Endothelial cell of umbilical vein (primary cell): Measurements from ENCODE around the gene RXFP1. TPM values are rescaled to one million over a fixed set of nuclear protein-coding genes. Genes with fewer than 3 reads are reported as not detected.
A peak's percentile ranks its signal among the peaks of the same experiment; 100 is the strongest.

ENCODE experiments used
- BruUV-seq: library from RNA; stranded (reverse); fragments of 400-500 nt; replicated peaks from 2 replicates; lab custom pipeline; 2021; lab: Mats Ljungman, UMichigan
- CTCF ChIA-PET: fragments of 300-600, 350-600 bp; sonication (Branson Sonifier 250); formaldehyde crosslinking; loops from one replicate; lab custom pipeline; 2021; ENCODE audit warnings: antibody characterized with exemption, inconsistent platforms; lab: Charles Lee
- POLR2A ChIA-PET: fragments of 300-600, 350-600 bp; sonication (Branson Sonifier 250); formaldehyde crosslinking; loops from one replicate; lab custom pipeline; 2021; ENCODE audit warnings: antibody characterized with exemption, inconsistent platforms; lab: Charles Lee
- DNase-seq: peaks from one replicate; pipeline ENCODE4 v3.0.0-alpha.2; 2011; ENCODE audit warnings: low read depth, low spot score
- FAIRE-seq: peaks from 2 replicates; lab custom pipeline; 2011; peaks lifted over from hg19 to GRCh38; lab: Jason Lieb, UNC
- H2AFZ ChIP-seq: 2 replicates; pipeline ENCODE4 v1.6.0; 2012; ENCODE audit warnings: low read depth, low read length, control low read depth, inconsistent platforms
- H3K27ac ChIP-seq: 2 replicates; pipeline ENCODE4 v1.5.1; 2011; ENCODE audit warnings: low read depth, mild to moderate bottlenecking, control low read depth, low read length, moderate library complexity; ENCODE audit not compliant: insufficient read depth
- H3K27me3 ChIP-seq, 2 experiments: 2 replicates each; pipeline versions ENCODE4 v1.6.0 to v1.6.1; 2011; ENCODE audit warnings: low read length in 2 of 2, mixed read lengths in 1 of 2; ENCODE audit not compliant: control insufficient read depth in 2 of 2, insufficient read depth in 2 of 2
- H3K36me3 ChIP-seq, 2 experiments: 2 replicates in 1 of 2; 3 replicates in 1 of 2; pipeline ENCODE4 v1.5.1; 2011; ENCODE audit warnings: low read length in 2 of 2, mild to moderate bottlenecking in 1 of 2, moderate library complexity in 1 of 2; ENCODE audit not compliant: control insufficient read depth in 2 of 2, insufficient read depth in 2 of 2; ENCODE audit errors: extremely low read depth in 1 of 2
- H3K4me1 ChIP-seq: 3 replicates; pipeline ENCODE4 v1.5.1; 2011; ENCODE audit warnings: mild to moderate bottlenecking, low read length; ENCODE audit not compliant: control insufficient read depth, insufficient read depth; ENCODE audit errors: extremely low read depth
- H3K4me2 ChIP-seq: 2 replicates; pipeline ENCODE4 v1.6.1; 2011; ENCODE audit warnings: low read length, control low read depth, mixed read lengths; ENCODE audit not compliant: insufficient read depth
- H3K4me3 ChIP-seq, 3 experiments: fragments of 200-600 bp in 1 of 3; sonication (generic), shearing (Covaris generic) in 1 of 3; replicated peaks in 1 of 3; 2 replicates each; pipeline ENCODE4 v1.5.1; 2011 to 2016; ENCODE audit warnings: control low read depth in 3 of 3, low read length in 3 of 3, mild to moderate bottlenecking in 2 of 3, inconsistent platforms in 1 of 3, low read depth in 1 of 3, moderate library complexity in 1 of 3; ENCODE audit not compliant: insufficient read depth in 1 of 3
- H3K79me2 ChIP-seq: 2 replicates; pipeline ENCODE4 v1.6.0; 2012; ENCODE audit warnings: low read length, inconsistent platforms; ENCODE audit not compliant: control insufficient read depth, insufficient read depth
- H3K9ac ChIP-seq: replicated peaks from 2 replicates; pipeline ENCODE3; 2011; ENCODE audit warnings: low read length, control low read depth; ENCODE audit not compliant: insufficient read depth; ENCODE audit errors: extremely low read depth
- H3K9me1 ChIP-seq: replicated peaks from 3 replicates; pipeline ENCODE4 v1.6.0; 2011; ENCODE audit warnings: mild to moderate bottlenecking, low read length; ENCODE audit not compliant: control insufficient read depth, insufficient read depth; ENCODE audit errors: extremely low read depth
- H3K9me3 ChIP-seq: replicated peaks from 2 replicates; pipeline ENCODE4 v1.5.1; 2012; ENCODE audit warnings: low read length, inconsistent platforms; ENCODE audit not compliant: control insufficient read depth, insufficient read depth
- H4K20me1 ChIP-seq: replicated peaks from 2 replicates; pipeline ENCODE3; 2011; ENCODE audit warnings: mild to moderate bottlenecking, low read length; ENCODE audit not compliant: control insufficient read depth, insufficient read depth; ENCODE audit errors: extremely low read depth
- EZH2 ChIP-seq: IDR thresholded peaks from 2 replicates; pipeline ENCODE4 v1.6.1; 2012; ENCODE audit warnings: borderline replicate concordance, low read depth, mild to moderate bottlenecking, moderate library complexity, low read length, inconsistent platforms; ENCODE audit not compliant: severe bottlenecking
- FOS ChIP-seq: IDR thresholded peaks from 2 replicates; pipeline ENCODE4 v1.6.1; 2011; ENCODE audit warnings: mild to moderate bottlenecking, low read length, moderate library complexity, borderline replicate concordance; ENCODE audit not compliant: insufficient read depth
- GATA2 ChIP-seq: IDR thresholded peaks from 2 replicates; pipeline ENCODE4 v1.7.0; 2011; ENCODE audit warnings: low read depth, mild to moderate bottlenecking, moderate library complexity, mixed read lengths, low read length; ENCODE audit not compliant: insufficient read length, insufficient read depth
- JUN ChIP-seq: IDR thresholded peaks from 2 replicates; pipeline ENCODE4 v1.6.1; 2011; ENCODE audit warnings: borderline replicate concordance, low read depth; ENCODE audit not compliant: insufficient read length, insufficient read depth
- MYC ChIP-seq: IDR thresholded peaks from one replicate; pipeline ENCODE4 v1.6.1; 2011; ENCODE audit warnings: mild to moderate bottlenecking, low read depth, low read length
- POLR2A ChIP-seq: IDR thresholded peaks from 2 replicates; pipeline ENCODE4 v1.6.1; 2012; ENCODE audit warnings: low read depth, mild to moderate bottlenecking, control low read depth, low read length
- POLR2AphosphoS5 ChIP-seq: IDR thresholded peaks from 2 replicates; pipeline ENCODE4 v1.6.1; 2012; ENCODE audit warnings: low read depth, mild to moderate bottlenecking, control low read depth, low read length, moderate library complexity; ENCODE audit not compliant: insufficient read depth
- dilution Hi-C: fragments of 300-500 bp; cut with MboI; formaldehyde crosslinking; loops from one replicate; pipeline ENCODE4 v1.15.0; 2019; ENCODE audit warnings: low sequenced_read_pairs; ENCODE audit not compliant: extremely low pct_ligation_motif_present
- intact Hi-C: fragments of 100-400 bp; cut with micrococcal nuclease; formaldehyde crosslinking; loops from one replicate; pipeline ENCODE4 v1.10.0; 2022
- polyA plus RNA-seq, 4 experiments: library from polyadenylated mRNA; depleted of rRNA in 3 of 4; stranded (reverse) in 3 of 4; unstranded in 1 of 4; fragments of >200 nt; gene quantifications; 2 replicates each; pipeline versions ENCODE4 v1.2.1 to v1.2.3, GENCODE V29; 2011 to 2012; ENCODE audit warnings: missing spikeins in 1 of 4
- total RNA-seq: library from RNA; stranded (reverse); gene quantifications from 2 replicates; pipeline ENCODE4 v1.2.3, GENCODE V29; 2021
- TF ChIP-seq, protein P1 (sequence below): IDR thresholded peaks from 2 replicates; pipeline ENCODE4 v1.6.1; 2011; ENCODE audit not compliant: insufficient read depth, insufficient read length
- TF ChIP-seq, protein P2 (sequence below), 2 donors: IDR thresholded peaks; 1 replicate in 1 of 2; 2 replicates in 1 of 2; pipeline ENCODE4 v1.5.1; 2011; ENCODE audit warnings: low read length in 2 of 2, mild to moderate bottlenecking in 2 of 2, moderate library complexity in 2 of 2, control low read depth in 1 of 2, inconsistent platforms in 1 of 2, low read depth in 1 of 2; ENCODE audit not compliant: insufficient read depth in 1 of 2; ENCODE audit errors: extremely low read depth in 1 of 2

RXFP1 gene
- total and polyA plus RNA-seq, 2 donors (not counting 3 experiments of a cell fraction or from before 2014, with no cell fraction given): not detected

GRCh38 chr4:158541506-158541905, 19.8 kb downstream of the RXFP1 start:
- Histone ChIP-seq H3K27ac (peak overlapping the region; percentile 34), H3K79me2 (no peaks in the 10 kb centered on the region), H2AFZ (no peak overlapping the region), H3K9me3 (no peaks in the 10 kb centered on the region), H3K4me3 (no peak overlapping the region), H3K4me2 (peak overlapping the region; percentile 13), H3K9ac (no peak overlapping the region), H3K9me1 (no peaks in the 10 kb centered on the region), H4K20me1 (no peaks in the 10 kb centered on the region), H3K27me3 (no peaks in the 10 kb centered on the region), H3K36me3 (no peaks in the 10 kb centered on the region), H3K4me1 (peaks cover 15% of the 10 kb centered on the region)
- no TSS peak for BruUV-seq
- FAIRE-seq (no peak), DNase-seq (no peak)
- ChIA-PET CTCF (interaction anchor here (0.7 to 2.0 kb wide), 2 partner anchors 31 to 46 kb away, joined by 3 to 8 read pairs; no protein-coding TSS in a partner anchor), POLR2A (no interaction called here)
- dilution Hi-C loops: no loop called here
- TF ChIP-seq JUN (no peak), GATA2 (no peak), FOS (no peak), EZH2 (no peak), MYC (no peak), POLR2AphosphoS5 (no peak), POLR2A (no peak)
- TF ChIP-seq, protein P1, sequence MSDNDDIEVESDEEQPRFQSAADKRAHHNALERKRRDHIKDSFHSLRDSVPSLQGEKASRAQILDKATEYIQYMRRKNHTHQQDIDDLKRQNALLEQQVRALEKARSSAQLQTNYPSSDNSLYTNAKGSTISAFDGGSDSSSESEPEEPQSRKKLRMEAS: no peak
- TF ChIP-seq, protein P2, sequence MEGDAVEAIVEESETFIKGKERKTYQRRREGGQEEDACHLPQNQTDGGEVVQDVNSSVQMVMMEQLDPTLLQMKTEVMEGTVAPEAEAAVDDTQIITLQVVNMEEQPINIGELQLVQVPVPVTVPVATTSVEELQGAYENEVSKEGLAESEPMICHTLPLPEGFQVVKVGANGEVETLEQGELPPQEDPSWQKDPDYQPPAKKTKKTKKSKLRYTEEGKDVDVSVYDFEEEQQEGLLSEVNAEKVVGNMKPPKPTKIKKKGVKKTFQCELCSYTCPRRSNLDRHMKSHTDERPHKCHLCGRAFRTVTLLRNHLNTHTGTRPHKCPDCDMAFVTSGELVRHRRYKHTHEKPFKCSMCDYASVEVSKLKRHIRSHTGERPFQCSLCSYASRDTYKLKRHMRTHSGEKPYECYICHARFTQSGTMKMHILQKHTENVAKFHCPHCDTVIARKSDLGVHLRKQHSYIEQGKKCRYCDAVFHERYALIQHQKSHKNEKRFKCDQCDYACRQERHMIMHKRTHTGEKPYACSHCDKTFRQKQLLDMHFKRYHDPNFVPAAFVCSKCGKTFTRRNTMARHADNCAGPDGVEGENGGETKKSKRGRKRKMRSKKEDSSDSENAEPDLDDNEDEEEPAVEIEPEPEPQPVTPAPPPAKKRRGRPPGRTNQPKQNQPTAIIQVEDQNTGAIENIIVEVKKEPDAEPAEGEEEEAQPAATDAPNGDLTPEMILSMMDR (IDR thresholded peaks at IDR 0.05; ENCODE audit: extremely low read depth in 1 of 2, insufficient read depth in 1 of 2, low read depth in 1 of 2, low read length in 2 of 2): no peak
- intact Hi-C loops: no loop called here
